SK-N-MC (cell line): ENCODE results near the gene ADGRL1.

Source experiments
- EZH2 ChIP-seq: fragments of 200-600 bp; sonication (generic); IDR thresholded peaks from one replicate; pipeline ENCODE4 v1.6.1; 2017; ENCODE audit warnings: antibody characterized with exemption
- POLR2AphosphoS5 ChIP-seq: IDR thresholded peaks from 2 replicates; pipeline ENCODE4 v1.6.1; 2012; ENCODE audit warnings: mild to moderate bottlenecking, low read depth, low read length, borderline replicate concordance

DNA sequence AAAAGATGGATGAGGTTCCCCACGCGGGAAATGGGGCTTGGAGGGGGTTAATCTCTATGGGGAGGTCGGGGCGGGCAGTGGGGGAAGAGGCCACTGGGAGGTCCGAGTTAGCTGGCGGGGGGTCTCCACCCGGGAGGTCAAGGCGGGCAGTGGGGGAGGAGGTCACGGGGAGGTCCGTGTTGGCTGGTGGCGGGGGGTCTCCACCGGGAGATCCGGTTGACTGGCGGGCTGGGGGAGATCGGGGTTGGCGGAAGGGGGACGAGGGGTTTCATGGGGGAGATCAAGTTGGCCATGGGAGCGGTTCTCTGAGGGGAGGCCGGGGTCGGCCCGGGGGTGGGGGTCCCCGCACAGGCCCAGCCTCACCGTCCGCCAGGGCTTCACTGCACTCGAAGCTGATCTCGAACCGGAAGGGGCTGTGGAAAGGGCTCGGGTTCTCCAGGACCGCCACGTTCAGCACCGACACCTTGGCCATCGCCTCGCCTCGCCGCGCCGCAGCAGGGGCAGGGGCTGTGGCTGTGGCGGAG, 69.9 kb downstream of the ADGRL1 start:
- TF ChIP-seq POLR2AphosphoS5 (no peak), EZH2 (no peak)
